K562 (cell line): ENCODE data around the gene TMEM205. TPM values are rescaled to one million over a fixed set of nuclear protein-coding genes. Genes with fewer than 3 reads are reported as not detected.

Experiments
- CXXC5 ChIP-seq: fragments of 250-450 bp; sonication (Bioruptor Pico); IDR thresholded peaks from 2 replicates; pipeline ENCODE4 v1.8.0; 2022; ENCODE audit warnings: inconsistent platforms, mild to moderate bottlenecking, moderate library complexity
- NKRF ChIP-seq: fragments of 450-650 bp; IDR thresholded peaks from 2 replicates; pipeline ENCODE4 v1.6.1; 2016; ENCODE audit warnings: borderline replicate concordance
- U2AF2 ChIP-seq: fragments of 200-400 bp; formaldehyde crosslinking; optimal IDR thresholded peaks from 2 replicates; pipeline ENCODE3; 2017; ENCODE audit warnings: low read depth, mild to moderate bottlenecking, low read length
- polyA plus RNA-seq, 8 experiments: library from polyadenylated mRNA; depleted of rRNA in 4 of 8; stranded (reverse) in 5 of 8; unstranded in 3 of 8; fragments of >200 nt; fragmentation: Nextera tagmentation in 2 of 8; fragmentation: Illumina TruSeq in 1 of 8; extraction: Ambion mirVana in 2 of 8; extraction: Trizol in 1 of 8; gene quantifications; 2 replicates each; pipeline versions ENCODE4 v1.2.1 to v1.2.3, GENCODE V29; 2011 to 2014; ENCODE audit warnings: inconsistent platforms in 1 of 8, missing spikeins in 1 of 8
- total RNA-seq, 7 experiments: library from RNA; depleted of rRNA in 6 of 7; stranded (reverse); fragments of >200 nt in 6 of 7; fragmentation: Illumina TruSeq in 2 of 7; extraction: Trizol in 2 of 7; gene quantifications; 2 replicates each; pipeline versions ENCODE4 v1.2.1 to v1.2.3, GENCODE V29; 2011 to 2021; ENCODE audit warnings: low replicate concordance in 1 of 7
- TF ChIP-seq, protein P1 (sequence below): fragments of 450-650 bp; formaldehyde crosslinking; IDR thresholded peaks from 2 replicates; pipeline ENCODE4 v1.4.0; 2020; ENCODE audit warnings: mild to moderate bottlenecking, moderate library complexity
- TF ChIP-seq, protein P2 (sequence below), 2 experiments: fragments of 450-650 bp in 1 of 2; IDR thresholded peaks; 2 replicates each; pipeline ENCODE4 v1.6.1; 2011 to 2017; ENCODE audit warnings: low read depth in 2 of 2, antibody characterized with exemption in 1 of 2, borderline replicate concordance in 1 of 2, low read length in 1 of 2, mild to moderate bottlenecking in 1 of 2, mixed read lengths in 1 of 2; ENCODE audit not compliant: control insufficient read depth in 1 of 2
- TF ChIP-seq, protein P3 (sequence below), 2 experiments: fragments of 450-650 bp; formaldehyde crosslinking in 1 of 2; IDR thresholded peaks; 2 replicates each; pipeline versions ENCODE4 v1.4.0 to v1.6.1; 2014 to 2020; ENCODE audit warnings: mild to moderate bottlenecking in 2 of 2, borderline replicate concordance in 1 of 2, low read depth in 1 of 2

The TMEM205 gene
- total and polyA plus RNA-seq, 9 of the 15 experiments (the other 6 are each of a cell fraction or from before 2014, with no cell fraction given), result 21.3 to 81.5 (median 44.1) TPM

- TF ChIP-seq, protein P1, sequence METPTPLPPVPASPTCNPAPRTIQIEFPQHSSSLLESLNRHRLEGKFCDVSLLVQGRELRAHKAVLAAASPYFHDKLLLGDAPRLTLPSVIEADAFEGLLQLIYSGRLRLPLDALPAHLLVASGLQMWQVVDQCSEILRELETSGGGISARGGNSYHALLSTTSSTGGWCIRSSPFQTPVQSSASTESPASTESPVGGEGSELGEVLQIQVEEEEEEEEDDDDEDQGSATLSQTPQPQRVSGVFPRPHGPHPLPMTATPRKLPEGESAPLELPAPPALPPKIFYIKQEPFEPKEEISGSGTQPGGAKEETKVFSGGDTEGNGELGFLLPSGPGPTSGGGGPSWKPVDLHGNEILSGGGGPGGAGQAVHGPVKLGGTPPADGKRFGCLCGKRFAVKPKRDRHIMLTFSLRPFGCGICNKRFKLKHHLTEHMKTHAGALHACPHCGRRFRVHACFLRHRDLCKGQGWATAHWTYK (CRISPR knock-in tag), result no peak
- no peak for TF ChIP-seq U2AF2
- peak; percentile 59 for TF ChIP-seq CXXC5
- TF ChIP-seq NKRF, result 0 out of 2 replicates have a peak, but pooled peaks have one; percentile 30
- TF ChIP-seq, protein P2, sequence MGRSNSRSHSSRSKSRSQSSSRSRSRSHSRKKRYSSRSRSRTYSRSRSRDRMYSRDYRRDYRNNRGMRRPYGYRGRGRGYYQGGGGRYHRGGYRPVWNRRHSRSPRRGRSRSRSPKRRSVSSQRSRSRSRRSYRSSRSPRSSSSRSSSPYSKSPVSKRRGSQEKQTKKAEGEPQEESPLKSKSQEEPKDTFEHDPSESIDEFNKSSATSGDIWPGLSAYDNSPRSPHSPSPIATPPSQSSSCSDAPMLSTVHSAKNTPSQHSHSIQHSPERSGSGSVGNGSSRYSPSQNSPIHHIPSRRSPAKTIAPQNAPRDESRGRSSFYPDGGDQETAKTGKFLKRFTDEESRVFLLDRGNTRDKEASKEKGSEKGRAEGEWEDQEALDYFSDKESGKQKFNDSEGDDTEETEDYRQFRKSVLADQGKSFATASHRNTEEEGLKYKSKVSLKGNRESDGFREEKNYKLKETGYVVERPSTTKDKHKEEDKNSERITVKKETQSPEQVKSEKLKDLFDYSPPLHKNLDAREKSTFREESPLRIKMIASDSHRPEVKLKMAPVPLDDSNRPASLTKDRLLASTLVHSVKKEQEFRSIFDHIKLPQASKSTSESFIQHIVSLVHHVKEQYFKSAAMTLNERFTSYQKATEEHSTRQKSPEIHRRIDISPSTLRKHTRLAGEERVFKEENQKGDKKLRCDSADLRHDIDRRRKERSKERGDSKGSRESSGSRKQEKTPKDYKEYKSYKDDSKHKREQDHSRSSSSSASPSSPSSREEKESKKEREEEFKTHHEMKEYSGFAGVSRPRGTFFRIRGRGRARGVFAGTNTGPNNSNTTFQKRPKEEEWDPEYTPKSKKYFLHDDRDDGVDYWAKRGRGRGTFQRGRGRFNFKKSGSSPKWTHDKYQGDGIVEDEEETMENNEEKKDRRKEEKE (IDR thresholded peaks at IDR 0.05; ENCODE audit: borderline replicate concordance in 1 of 2, control insufficient read depth in 1 of 2, low read depth in 2 of 2, low read length in 1 of 2), result 0 out of 4 replicates have a peak, but pooled peaks of 1 of the 2 experiments have one; percentile 53
- TF ChIP-seq, protein P3, sequence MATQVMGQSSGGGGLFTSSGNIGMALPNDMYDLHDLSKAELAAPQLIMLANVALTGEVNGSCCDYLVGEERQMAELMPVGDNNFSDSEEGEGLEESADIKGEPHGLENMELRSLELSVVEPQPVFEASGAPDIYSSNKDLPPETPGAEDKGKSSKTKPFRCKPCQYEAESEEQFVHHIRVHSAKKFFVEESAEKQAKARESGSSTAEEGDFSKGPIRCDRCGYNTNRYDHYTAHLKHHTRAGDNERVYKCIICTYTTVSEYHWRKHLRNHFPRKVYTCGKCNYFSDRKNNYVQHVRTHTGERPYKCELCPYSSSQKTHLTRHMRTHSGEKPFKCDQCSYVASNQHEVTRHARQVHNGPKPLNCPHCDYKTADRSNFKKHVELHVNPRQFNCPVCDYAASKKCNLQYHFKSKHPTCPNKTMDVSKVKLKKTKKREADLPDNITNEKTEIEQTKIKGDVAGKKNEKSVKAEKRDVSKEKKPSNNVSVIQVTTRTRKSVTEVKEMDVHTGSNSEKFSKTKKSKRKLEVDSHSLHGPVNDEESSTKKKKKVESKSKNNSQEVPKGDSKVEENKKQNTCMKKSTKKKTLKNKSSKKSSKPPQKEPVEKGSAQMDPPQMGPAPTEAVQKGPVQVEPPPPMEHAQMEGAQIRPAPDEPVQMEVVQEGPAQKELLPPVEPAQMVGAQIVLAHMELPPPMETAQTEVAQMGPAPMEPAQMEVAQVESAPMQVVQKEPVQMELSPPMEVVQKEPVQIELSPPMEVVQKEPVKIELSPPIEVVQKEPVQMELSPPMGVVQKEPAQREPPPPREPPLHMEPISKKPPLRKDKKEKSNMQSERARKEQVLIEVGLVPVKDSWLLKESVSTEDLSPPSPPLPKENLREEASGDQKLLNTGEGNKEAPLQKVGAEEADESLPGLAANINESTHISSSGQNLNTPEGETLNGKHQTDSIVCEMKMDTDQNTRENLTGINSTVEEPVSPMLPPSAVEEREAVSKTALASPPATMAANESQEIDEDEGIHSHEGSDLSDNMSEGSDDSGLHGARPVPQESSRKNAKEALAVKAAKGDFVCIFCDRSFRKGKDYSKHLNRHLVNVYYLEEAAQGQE (IDR thresholded peaks at IDR 0.05; ENCODE audit: borderline replicate concordance), result peak; percentile 92
- TF ChIP-seq, protein P3 (CRISPR knock-in tag; IDR thresholded peaks at IDR 0.05; ENCODE audit: low read depth), result 0 out of 2 replicates have a peak, but pooled peaks have one; percentile 54
Measured at GRCh38 chr19:11293433-11294389, 52.4 kb downstream of the TMEM205 start (continued).
